Liver (tissue), 9 donors: Measurements from ENCODE around the gene LMNTD2. TPM values are rescaled to one million over a fixed set of nuclear protein-coding genes. Genes with fewer than 3 reads are reported as not detected.
A peak's percentile ranks its signal among the peaks of the same experiment; 100 is the strongest.

ENCODE experiments used
- DNase-seq: peaks from one replicate; pipeline ENCODE4 v3.0.0-alpha.2; 2017; ENCODE audit warnings: low spot score
- H3K27ac ChIP-seq, 2 donors: one replicate each; pipeline ENCODE4 v1.7.0; 2013; ENCODE audit warnings: inconsistent platforms in 2 of 2, low read length in 2 of 2, control low read depth in 1 of 2, low read depth in 1 of 2, mild to moderate bottlenecking in 1 of 2
- H3K27me3 ChIP-seq, 4 donors: one replicate each; pipeline versions ENCODE4 v1.6.1 to v1.7.0; 2013; ENCODE audit warnings: low read length in 3 of 4, inconsistent platforms in 1 of 4, mild to moderate bottlenecking in 1 of 4, moderate library complexity in 1 of 4; ENCODE audit not compliant: control insufficient read depth in 4 of 4, insufficient read depth in 4 of 4
- H3K36me3 ChIP-seq, 4 donors: one replicate each; pipeline versions ENCODE4 v1.6.1 to v1.7.0; 2013; ENCODE audit warnings: low read length in 3 of 4, mild to moderate bottlenecking in 3 of 4, low read depth in 1 of 4, moderate library complexity in 1 of 4; ENCODE audit not compliant: control insufficient read depth in 4 of 4, insufficient read depth in 3 of 4
- H3K4me1 ChIP-seq, 4 donors: one replicate each; pipeline versions ENCODE4 v1.6.1 to v1.7.0; 2013; ENCODE audit warnings: low read length in 3 of 4, mild to moderate bottlenecking in 3 of 4, moderate library complexity in 1 of 4; ENCODE audit not compliant: control insufficient read depth in 4 of 4, insufficient read depth in 4 of 4
- H3K4me3 ChIP-seq, 3 donors: one replicate each; pipeline versions ENCODE4 v1.6.1 to v1.7.0; 2013; ENCODE audit warnings: low read length in 3 of 3, control low read depth in 1 of 3, low read depth in 1 of 3, mild to moderate bottlenecking in 1 of 3
- H3K9ac ChIP-seq, 2 donors: one replicate each; pipeline ENCODE4 v1.7.0; 2013; ENCODE audit warnings: low read length in 2 of 2, mild to moderate bottlenecking in 2 of 2, moderate library complexity in 2 of 2, control low read depth in 1 of 2, low read depth in 1 of 2
- H3K9me3 ChIP-seq, 4 donors: one replicate each; pipeline versions ENCODE4 v1.6.1 to v1.7.0; 2013; ENCODE audit warnings: low read length in 3 of 4; ENCODE audit not compliant: control insufficient read depth in 4 of 4
- ATF3 ChIP-seq: IDR thresholded peaks from 2 replicates; pipeline ENCODE4 v1.6.1; 2016; ENCODE audit warnings: antibody characterized with exemption
- CTCF ChIP-seq: fragments of 150-350 bp; IDR thresholded peaks from 2 replicates; pipeline ENCODE4 v1.5.1; 2017; ENCODE audit warnings: improper control_type of control experiment, low read depth, low read length; ENCODE audit not compliant: missing input control
- EGR1 ChIP-seq, 2 donors: IDR thresholded peaks; 2 replicates each; pipeline ENCODE4 v1.6.1; 2016 to 2018; ENCODE audit warnings: antibody characterized with exemption in 2 of 2, low read depth in 2 of 2
- FOXA1 ChIP-seq: IDR thresholded peaks from 2 replicates; pipeline ENCODE4 v1.6.1; 2016; ENCODE audit warnings: antibody characterized with exemption
- FOXA2 ChIP-seq: IDR thresholded peaks from 2 replicates; pipeline ENCODE4 v1.6.1; 2016; ENCODE audit warnings: antibody characterized with exemption
- HNF4A ChIP-seq, 2 donors: conservative IDR thresholded peaks; 2 replicates each; pipeline ENCODE4 v1.6.1; 2016; ENCODE audit warnings: antibody characterized with exemption in 2 of 2, mild to moderate bottlenecking in 2 of 2
- HNF4G ChIP-seq: IDR thresholded peaks from 2 replicates; pipeline ENCODE4 v1.6.1; 2016; ENCODE audit warnings: antibody characterized with exemption
- JUND ChIP-seq, 2 donors: IDR thresholded peaks; 2 replicates each; pipeline ENCODE4 v1.6.1; 2016; ENCODE audit warnings: antibody characterized with exemption in 2 of 2
- MAX ChIP-seq: IDR thresholded peaks from 2 replicates; pipeline ENCODE4 v1.6.1; 2016; ENCODE audit warnings: antibody characterized with exemption
- NR2F2 ChIP-seq: IDR thresholded peaks from 2 replicates; pipeline ENCODE4 v1.6.1; 2016; ENCODE audit warnings: antibody characterized with exemption
- REST ChIP-seq: IDR thresholded peaks from 2 replicates; pipeline ENCODE4 v1.6.1; 2016; ENCODE audit warnings: antibody characterized with exemption, mild to moderate bottlenecking
- RXRA ChIP-seq, 2 donors: IDR thresholded peaks; 2 replicates each; pipeline ENCODE4 v1.6.1; 2017 to 2018; ENCODE audit warnings: antibody characterized with exemption in 2 of 2, mild to moderate bottlenecking in 1 of 2
- SP1 ChIP-seq: IDR thresholded peaks from 2 replicates; pipeline ENCODE4 v1.6.1; 2018; ENCODE audit warnings: antibody characterized with exemption, mild to moderate bottlenecking
- TAF1 ChIP-seq: conservative IDR thresholded peaks from 2 replicates; pipeline ENCODE4 v1.6.1; 2016; ENCODE audit warnings: antibody characterized with exemption, mild to moderate bottlenecking
- ZBTB33 ChIP-seq: IDR thresholded peaks from 2 replicates; pipeline ENCODE4 v1.6.1; 2016; ENCODE audit warnings: antibody characterized with exemption
- WGBS: extraction: QIAGEN DNeasy Blood & Tissue Kit; methylation state at CpG from one replicate; pipeline ENCODE4 v1.1.7; 2013; 5-methylcytosine and 5-hydroxymethylcytosine counted together
- polyA plus RNA-seq, 2 donors: library from polyadenylated mRNA; stranded (reverse) in 1 of 2; unstranded in 1 of 2; fragments of 200-250 nt in 1 of 2; fragments of >200 nt in 1 of 2; fragmentation: Nextera tagmentation in 1 of 2; extraction: Ambion mirVana in 1 of 2; gene quantifications; one replicate each; pipeline versions ENCODE4 v1.2.1 to v1.2.3, GENCODE V29; 2013 to 2015
- total RNA-seq, 2 donors: library from RNA; depleted of rRNA; stranded (reverse); fragments of >200 nt; gene quantifications; one replicate each; pipeline ENCODE4 v1.2.3, GENCODE V29; 2014
- donor health status: healthy.
- donor health status: healthy.
- donor health status: healthy.
- donor health status: healthy.
- donor health status: healthy.

Gene LMNTD2
- total and polyA plus RNA-seq, 4 donors, result 1.2 to 4.6 (median 2.3) TPM

- Histone ChIP-seq H3K27me3 (no peaks in the 10 kb centered on the region), H3K27ac (peak overlapping the region; percentile 72 to 73), H3K4me1 (peaks cover 23 to 68% (median 56%) of the 10 kb centered on the region in 4 donors), H3K9me3 (no peaks in the 10 kb centered on the region), H3K9ac (peak overlapping the region; percentile 81 to 85), H3K4me3 (peak overlapping the region; percentile 86 to 98 (median 87)), H3K36me3 (peaks cover 0 to 5% (median 2%) of the 10 kb centered on the region in 4 donors)
- WGBS, result 43% methylated on average over 6 of the region's 6 CpGs
- TF ChIP-seq HNF4G, result no peak
- TF ChIP-seq NR2F2, result no peak
- TF ChIP-seq FOXA1, result no peak
- TF ChIP-seq ATF3, result no peak
- TF ChIP-seq MAX, result no peak
- TF ChIP-seq CTCF, result no peak
- TF ChIP-seq SP1, result no peak
- no peak for TF ChIP-seq TAF1
- no peak for TF ChIP-seq JUND (IDR thresholded peaks at IDR 0.05)
- TF ChIP-seq EGR1 (IDR thresholded peaks at IDR 0.05; ENCODE audit: low read depth in 2 of 2), result no peak
- no peak for TF ChIP-seq REST
- TF ChIP-seq HNF4A (conservative IDR thresholded peaks at IDR 0.05), result no peak
- no peak for TF ChIP-seq RXRA (IDR thresholded peaks at IDR 0.05)
- no peak for TF ChIP-seq FOXA2
- TF ChIP-seq ZBTB33, result no peak
- DNase-seq, result no peak
Observed at GRCh38 chr11:577611-577894, 17.0 kb upstream of the LMNTD2 start.
